Nephron progenitor cell (in vitro differentiated cells): Measurements from ENCODE around the gene PALM2AKAP2.
"Not testable (repeated sequence)": the region's sequence is repeated elsewhere in the genome, so short reads cannot be mapped to it uniquely, and the experiment has no call there.

ENCODE experiments used
- DNase-seq: peaks from one replicate; pipeline ENCODE4 v3.0.0; 2021
- H3K27ac Mint-ChIP-seq: 2 replicates; pipeline ENCODE4 v1.8.0; 2021; ENCODE audit warnings: mild to moderate bottlenecking, moderate library complexity, mixed read lengths
- H3K27me3 Mint-ChIP-seq: 2 replicates; pipeline ENCODE4 v1.8.0; 2021; ENCODE audit warnings: mild to moderate bottlenecking, low read depth, mixed read lengths; ENCODE audit not compliant: poor library complexity
- H3K36me3 Mint-ChIP-seq: 2 replicates; pipeline ENCODE4 v1.8.0; 2021; ENCODE audit warnings: low read depth, mixed read lengths
- H3K4me1 Mint-ChIP-seq: 2 replicates; pipeline ENCODE4 v1.8.0; 2021; ENCODE audit warnings: mixed read lengths
- H3K4me3 Mint-ChIP-seq: 2 replicates; pipeline ENCODE4 v1.8.0; 2021; ENCODE audit warnings: mild to moderate bottlenecking, moderate library complexity, mixed read lengths
- H3K9me3 Mint-ChIP-seq: 2 replicates; pipeline ENCODE4 v1.8.0; 2021; ENCODE audit warnings: mild to moderate bottlenecking, moderate library complexity, mixed read lengths
- TF ChIP-seq, protein P1 (sequence below): fragments of 200-600 bp; sonication (generic); IDR thresholded peaks from 2 replicates; pipeline ENCODE4 v1.5.0; 2021; ENCODE audit warnings: antibody characterized with exemption

Gene PALM2AKAP2

DNA sequence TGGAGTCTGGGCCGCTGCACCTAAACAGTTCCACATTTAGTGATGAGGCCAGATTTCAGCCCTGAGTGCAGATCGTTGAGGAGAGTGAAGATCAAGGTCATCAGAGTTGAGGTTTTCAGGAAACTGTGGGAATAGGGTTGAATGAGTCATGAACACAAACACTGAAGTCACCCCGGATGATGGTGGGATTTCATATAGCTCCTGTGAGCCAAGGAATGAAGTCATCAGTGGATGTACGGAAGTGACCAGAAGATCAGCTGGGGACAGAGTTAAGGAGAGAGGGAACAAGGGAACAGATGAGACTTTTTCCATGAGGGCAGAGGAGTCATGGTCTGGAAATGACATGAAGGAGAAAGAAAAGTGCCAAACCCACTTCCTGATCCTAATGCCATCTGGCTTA lies 36.5 kb downstream of the PALM2AKAP2 start:
- H3K27me3 Mint-ChIP-seq: no peaks in the 10 kb centered on the region
- TF ChIP-seq, protein P1, sequence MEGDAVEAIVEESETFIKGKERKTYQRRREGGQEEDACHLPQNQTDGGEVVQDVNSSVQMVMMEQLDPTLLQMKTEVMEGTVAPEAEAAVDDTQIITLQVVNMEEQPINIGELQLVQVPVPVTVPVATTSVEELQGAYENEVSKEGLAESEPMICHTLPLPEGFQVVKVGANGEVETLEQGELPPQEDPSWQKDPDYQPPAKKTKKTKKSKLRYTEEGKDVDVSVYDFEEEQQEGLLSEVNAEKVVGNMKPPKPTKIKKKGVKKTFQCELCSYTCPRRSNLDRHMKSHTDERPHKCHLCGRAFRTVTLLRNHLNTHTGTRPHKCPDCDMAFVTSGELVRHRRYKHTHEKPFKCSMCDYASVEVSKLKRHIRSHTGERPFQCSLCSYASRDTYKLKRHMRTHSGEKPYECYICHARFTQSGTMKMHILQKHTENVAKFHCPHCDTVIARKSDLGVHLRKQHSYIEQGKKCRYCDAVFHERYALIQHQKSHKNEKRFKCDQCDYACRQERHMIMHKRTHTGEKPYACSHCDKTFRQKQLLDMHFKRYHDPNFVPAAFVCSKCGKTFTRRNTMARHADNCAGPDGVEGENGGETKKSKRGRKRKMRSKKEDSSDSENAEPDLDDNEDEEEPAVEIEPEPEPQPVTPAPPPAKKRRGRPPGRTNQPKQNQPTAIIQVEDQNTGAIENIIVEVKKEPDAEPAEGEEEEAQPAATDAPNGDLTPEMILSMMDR: no peak
- peaks cover 19% of the 10 kb centered on the region for H3K4me1 Mint-ChIP-seq
- H3K36me3 Mint-ChIP-seq: peaks cover 8% of the 10 kb centered on the region
- H3K4me3 Mint-ChIP-seq: no peak overlapping the region
- no peaks in the 10 kb centered on the region for H3K9me3 Mint-ChIP-seq
- H3K27ac Mint-ChIP-seq: no peak overlapping the region
- no peak for DNase-seq

GRCh38 chr9:109817146-109817845 lies 37.3 kb downstream of the PALM2AKAP2 start:
- Mint-ChIP-seq H3K36me3 (peaks cover 6% of the 10 kb centered on the region), H3K9me3 (no peaks in the 10 kb centered on the region), H3K27ac (peak overlapping the region; percentile 94), H3K4me3 (no peak overlapping the region), H3K27me3 (no peaks in the 10 kb centered on the region), H3K4me1 (peaks cover 15% of the 10 kb centered on the region)
- DNase-seq: no peak
- TF ChIP-seq, protein P1: no peak

- peak overlapping the region; percentile 94 for H3K27ac Mint-ChIP-seq
- H3K27me3 Mint-ChIP-seq: no peaks in the 10 kb centered on the region
- no peak overlapping the region for H3K4me3 Mint-ChIP-seq
- H3K36me3 Mint-ChIP-seq: no peaks in the 10 kb centered on the region
- peak; percentile 79 for DNase-seq
- TF ChIP-seq, protein P1: peak; percentile 94
- H3K9me3 Mint-ChIP-seq: no peaks in the 10 kb centered on the region
- peaks cover 8% of the 10 kb centered on the region for H3K4me1 Mint-ChIP-seq
Observed at GRCh38 chr9:109817846-109818472, 38.0 kb downstream of the PALM2AKAP2 start.

DNA sequence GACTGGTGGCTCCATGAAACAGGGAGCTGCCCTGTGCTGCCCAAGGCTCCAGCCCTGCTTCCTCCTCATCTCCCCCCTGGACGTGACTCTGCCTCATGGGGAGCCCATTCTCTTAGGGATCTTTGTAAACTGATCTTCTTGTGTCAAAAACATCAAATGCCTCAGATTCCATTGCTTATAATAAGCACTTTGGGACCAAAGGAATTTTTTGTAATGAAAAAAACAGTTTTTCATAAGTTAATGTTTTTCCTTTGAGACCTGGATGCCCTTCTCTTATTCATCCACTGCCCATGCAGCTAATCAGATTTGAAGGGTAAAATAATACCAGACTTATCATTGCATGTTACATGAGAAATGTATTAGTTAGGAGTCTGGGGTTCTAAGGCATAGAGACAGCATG lies 41.7 kb downstream of the PALM2AKAP2 start:
- Mint-ChIP-seq H3K27ac (no peak overlapping the region), H3K36me3 (peaks cover 4% of the 10 kb centered on the region), H3K9me3 (peaks cover 5% of the 10 kb centered on the region), H3K27me3 (no peaks in the 10 kb centered on the region), H3K4me3 (no peak overlapping the region), H3K4me1 (peaks cover 8% of the 10 kb centered on the region)
- DNase-seq: no peak
- TF ChIP-seq, protein P1: no peak

GRCh38 chr9:109825383-109825782 lies 45.4 kb downstream of the PALM2AKAP2 start:
- H3K4me3 Mint-ChIP-seq, H3K27me3 Mint-ChIP-seq, H3K4me1 Mint-ChIP-seq, H3K9me3 Mint-ChIP-seq, DNase-seq, H3K27ac Mint-ChIP-seq: not testable (repeated sequence)
- H3K36me3 Mint-ChIP-seq: peaks cover 18% of the 10 kb centered on the region

GRCh38 chr9:109826559-109826958 lies 46.6 kb downstream of the PALM2AKAP2 start:
- TF ChIP-seq, protein P1: no peak

More at GRCh38 chr9:109826559-109826958, 46.6 kb downstream of the PALM2AKAP2 start:
- DNase-seq: no peak
- Mint-ChIP-seq H3K27me3 (no peaks in the 10 kb centered on the region), H3K4me1 (peaks cover 3% of the 10 kb centered on the region), H3K4me3 (no peak overlapping the region), H3K36me3 (peaks cover 18% of the 10 kb centered on the region), H3K27ac (no peak overlapping the region), H3K9me3 (peaks cover 8% of the 10 kb centered on the region)
